Measurements from ENCODE around the gene JAML. TPM values are rescaled to one million over a fixed set of nuclear protein-coding genes. Genes with fewer than 3 reads are reported as not detected.
A peak's percentile ranks its signal among the peaks of the same experiment; 100 is the strongest.

JAML gene
- total RNA-seq, 1 experiment from 2014 or later: 5.4 TPM

DNA sequence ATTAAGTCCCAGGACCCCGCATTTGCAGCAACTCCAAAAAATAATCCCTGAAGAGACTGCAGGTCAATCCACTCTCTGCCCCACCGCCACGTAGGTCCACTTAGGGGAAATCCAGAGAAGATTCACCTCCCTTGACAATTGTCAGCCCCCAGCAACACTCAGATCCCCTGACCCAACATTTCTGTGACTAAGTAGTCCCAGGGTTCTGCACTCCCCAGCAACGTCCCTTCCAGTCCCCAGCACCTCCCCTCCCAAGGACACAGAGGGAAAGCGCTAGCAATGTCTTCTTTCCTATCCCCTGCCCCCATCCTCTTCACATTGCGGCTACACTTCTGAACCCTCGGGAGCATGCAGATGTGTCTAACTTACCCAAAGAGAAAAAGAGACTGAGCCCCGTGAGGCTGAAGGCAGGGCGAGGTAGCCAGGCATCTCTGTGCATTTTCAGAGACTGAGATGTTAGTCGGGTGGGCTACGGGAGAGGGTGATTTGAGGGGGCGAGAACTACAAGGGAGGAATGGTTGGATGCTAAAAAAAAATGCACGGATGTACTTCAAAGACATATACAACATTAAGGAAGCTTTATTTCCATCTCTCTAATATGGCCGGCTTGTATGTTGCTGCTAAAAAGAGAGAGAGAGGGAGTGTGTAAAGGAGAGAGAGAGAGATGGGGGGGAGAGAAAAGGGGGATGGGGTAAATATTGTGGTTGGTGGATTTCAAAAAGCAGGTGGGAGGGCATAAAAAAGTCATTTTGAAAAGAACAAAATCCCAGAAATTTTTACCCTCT lies 48.6 kb downstream of the JAML start, which contains the start of gene SCN2B:
TSS of gene SCN2B (minus strand) at position 647 of the 785 bp plus-strand sequence. CDS start at position 439, 208 bp downstream.
- no peaks in the 10 kb centered on the region for H3K9me2 ChIP-seq (replicated peaks; ENCODE audit: insufficient read depth, low read length)
- no peaks in the 10 kb centered on the region for H3K36me3 ChIP-seq (ENCODE audit: insufficient read depth, low read length)
- H3K9me3 ChIP-seq (ENCODE audit: low read length): no peaks in the 10 kb centered on the region
- H3K4me1 ChIP-seq (ENCODE audit: low read length): peaks cover 32% of the 10 kb centered on the region
- DNase-seq: peak; percentile 60
- no peaks in the 10 kb centered on the region for H3K27me3 ChIP-seq (ENCODE audit: low read length)
- H3K9ac ChIP-seq (ENCODE audit: low read length): peak within 1 kb of the TSS; percentile 66
- H3K4me2 ChIP-seq (ENCODE audit: low read depth, low read length, poor library complexity, severe bottlenecking): peak within 1 kb of the TSS; percentile 74
- H3K79me2 ChIP-seq (ENCODE audit: low read length): no peaks in the 10 kb centered on the region
- H4K20me1 ChIP-seq (ENCODE audit: insufficient read depth, low read depth, low read length): no peaks in the 10 kb centered on the region
- H2AFZ ChIP-seq (ENCODE audit: low read length): 0 out of 2 replicates have a peak within 1 kb of the TSS, but pooled peaks have one; percentile 60
- H3K4me3 ChIP-seq (ENCODE audit: low read length): peak within 1 kb of the TSS; percentile 63
- no peak within 1 kb of the TSS for H3K27ac ChIP-seq (ENCODE audit: low read length)

- no peaks in the 10 kb centered on the region for H3K36me3 ChIP-seq (ENCODE audit: insufficient read depth, low read length)
- no peaks in the 10 kb centered on the region for H4K20me1 ChIP-seq (ENCODE audit: insufficient read depth, low read depth, low read length)
- no peaks in the 10 kb centered on the region for H3K9me3 ChIP-seq (ENCODE audit: low read length)
- no peaks in the 10 kb centered on the region for H3K9me2 ChIP-seq (replicated peaks; ENCODE audit: insufficient read depth, low read length)
- peak overlapping the region; percentile 66 for H3K9ac ChIP-seq (ENCODE audit: low read length)
- peaks cover 27% of the 10 kb centered on the region for H3K4me1 ChIP-seq (ENCODE audit: low read length)
- no peak overlapping the region for H3K27ac ChIP-seq (ENCODE audit: low read length)
- H3K79me2 ChIP-seq (ENCODE audit: low read length): no peaks in the 10 kb centered on the region
- no peak for DNase-seq
- peak overlapping the region; percentile 74 for H3K4me2 ChIP-seq (ENCODE audit: low read depth, low read length, poor library complexity, severe bottlenecking)
- H3K27me3 ChIP-seq (ENCODE audit: low read length): no peaks in the 10 kb centered on the region
- H3K4me3 ChIP-seq (ENCODE audit: low read length): no peak overlapping the region; the same call in 1 of the 2 replicates
- peak overlapping the region; percentile 1; the same call in 1 of the 2 replicates for H2AFZ ChIP-seq (ENCODE audit: low read length)
These were observed 49.5 kb downstream of the JAML start for GRCh38 chr11:118175031-118175992.

DNA sequence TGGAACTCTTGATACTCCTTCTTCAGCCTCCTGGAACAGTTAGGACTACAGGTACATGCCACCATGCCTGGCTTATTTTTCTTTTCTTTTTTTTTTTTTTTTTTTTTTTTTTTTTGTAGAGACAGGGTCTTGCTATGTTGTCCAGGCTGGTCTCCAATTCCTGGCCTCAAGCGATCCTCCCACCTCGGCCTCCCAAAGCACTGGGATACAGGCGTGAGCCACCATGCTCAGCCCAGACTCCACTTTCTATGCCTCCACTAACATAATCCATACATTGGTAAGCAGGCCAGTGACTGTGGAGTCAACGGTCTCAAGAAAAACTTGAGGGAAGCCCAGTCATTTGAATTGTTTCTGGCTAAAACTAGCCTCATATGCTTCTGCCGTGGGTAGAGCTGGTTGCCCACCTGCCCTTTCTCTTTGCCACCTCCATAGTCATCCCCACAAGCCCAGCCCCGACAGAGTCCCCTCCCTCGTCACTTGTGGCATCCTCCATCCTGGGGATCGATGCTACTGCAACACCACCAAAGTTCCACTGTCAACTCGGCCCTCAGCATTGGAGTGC lies 50.7 kb downstream of the JAML start:
- no peak overlapping the region for H3K9ac ChIP-seq (ENCODE audit: low read length)
- H3K27ac ChIP-seq (ENCODE audit: low read length): no peak overlapping the region
- H3K9me2 ChIP-seq (replicated peaks; ENCODE audit: insufficient read depth, low read length): no peaks in the 10 kb centered on the region
- H3K27me3 ChIP-seq (ENCODE audit: low read length): no peaks in the 10 kb centered on the region
- no peak overlapping the region for H3K4me3 ChIP-seq (ENCODE audit: low read length)
- H3K36me3 ChIP-seq (ENCODE audit: insufficient read depth, low read length): no peaks in the 10 kb centered on the region
- H3K9me3 ChIP-seq (ENCODE audit: low read length): no peaks in the 10 kb centered on the region
- no peak for DNase-seq
- H3K4me1 ChIP-seq (ENCODE audit: low read length): peaks cover 20% of the 10 kb centered on the region
- H4K20me1 ChIP-seq (ENCODE audit: insufficient read depth, low read depth, low read length): no peaks in the 10 kb centered on the region
- H2AFZ ChIP-seq (ENCODE audit: low read length): no peak overlapping the region
- no peak overlapping the region for H3K4me2 ChIP-seq (ENCODE audit: low read depth, low read length, poor library complexity, severe bottlenecking)
- no peaks in the 10 kb centered on the region for H3K79me2 ChIP-seq (ENCODE audit: low read length)

GRCh38 chr11:118172356-118172755 lies 52.5 kb downstream of the JAML start:
- H3K9me2 ChIP-seq (replicated peaks; ENCODE audit: insufficient read depth, low read length): no peaks in the 10 kb centered on the region
- H3K4me3 ChIP-seq (ENCODE audit: low read length): no peak overlapping the region
- H3K9me3 ChIP-seq (ENCODE audit: low read length): no peaks in the 10 kb centered on the region
- H3K36me3 ChIP-seq (ENCODE audit: insufficient read depth, low read length): no peaks in the 10 kb centered on the region
- H3K27ac ChIP-seq (ENCODE audit: low read length): no peak overlapping the region
- DNase-seq: no peak
- peaks cover 20% of the 10 kb centered on the region for H3K4me1 ChIP-seq (ENCODE audit: low read length)
- no peaks in the 10 kb centered on the region for H3K27me3 ChIP-seq (ENCODE audit: low read length)
- no peaks in the 10 kb centered on the region for H4K20me1 ChIP-seq (ENCODE audit: insufficient read depth, low read depth, low read length)
- H3K9ac ChIP-seq (ENCODE audit: low read length): no peak overlapping the region
- H3K4me2 ChIP-seq (ENCODE audit: low read depth, low read length, poor library complexity, severe bottlenecking): no peak overlapping the region
- H2AFZ ChIP-seq (ENCODE audit: low read length): no peak overlapping the region
- H3K79me2 ChIP-seq (ENCODE audit: low read length): no peaks in the 10 kb centered on the region

DNA sequence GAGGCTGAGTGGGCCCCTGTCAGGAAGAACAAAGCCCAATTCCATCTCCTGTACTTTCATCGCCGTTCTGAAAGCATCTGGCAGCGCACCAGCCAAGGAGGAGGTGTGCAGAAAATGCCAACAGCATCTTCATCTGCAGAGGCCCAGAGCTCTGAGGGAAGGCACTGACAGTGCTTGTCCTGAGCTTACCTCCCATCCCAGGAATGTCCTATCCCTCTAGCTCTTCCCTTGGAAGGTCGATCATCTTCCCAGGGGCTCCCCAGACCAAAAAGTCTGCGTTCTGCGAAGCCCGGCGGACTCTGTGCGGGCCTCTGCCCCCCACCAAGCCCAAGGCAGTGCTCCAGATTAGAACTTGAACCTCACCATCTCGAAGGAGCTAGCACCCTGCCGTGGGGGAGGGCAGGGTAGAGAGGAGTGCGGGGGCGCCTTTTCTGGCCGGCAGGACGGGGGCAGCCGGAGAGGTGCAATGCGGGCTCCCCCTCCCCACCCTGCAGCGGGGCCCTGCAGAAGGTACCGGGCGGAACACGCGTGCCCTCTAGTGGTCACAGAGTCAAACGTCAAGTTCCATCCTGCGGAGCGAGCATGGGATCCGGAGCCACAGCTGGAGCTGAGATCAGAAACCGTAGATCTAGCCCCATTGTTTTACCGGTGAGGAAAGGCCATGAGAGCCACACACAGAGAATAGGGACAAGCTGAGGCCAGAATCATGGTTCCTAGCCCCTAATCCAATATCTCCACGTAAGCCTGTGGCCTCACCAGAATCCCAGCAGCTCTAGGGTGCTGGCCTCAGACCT lies 53.3 kb downstream of the JAML start:
- no peak overlapping the region for H2AFZ ChIP-seq (ENCODE audit: low read length)
- H3K9ac ChIP-seq (ENCODE audit: low read length): no peak overlapping the region
- no peak overlapping the region for H3K4me2 ChIP-seq (ENCODE audit: low read depth, low read length, poor library complexity, severe bottlenecking)

DNA sequence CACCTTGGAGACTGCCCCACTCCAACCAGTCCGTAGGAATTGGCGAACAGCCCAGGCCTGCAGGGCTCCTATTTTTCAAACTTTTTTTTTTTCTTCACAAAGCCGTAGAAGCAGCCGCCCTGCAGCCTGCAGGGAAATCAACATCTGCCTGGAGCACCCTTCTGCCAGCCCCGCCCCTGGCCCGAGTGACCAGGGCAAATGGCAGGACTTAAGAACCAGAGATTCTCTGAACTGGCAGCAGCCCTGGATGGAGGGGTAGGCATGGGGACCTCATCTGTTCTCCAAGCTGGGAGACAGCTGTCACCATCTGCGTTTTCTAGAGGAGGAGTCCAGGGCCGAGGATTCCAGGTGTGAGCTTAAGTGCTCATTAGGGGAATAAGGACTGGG lies 53.9 kb downstream of the JAML start:
- H2AFZ ChIP-seq (ENCODE audit: low read length): no peak overlapping the region
- no peaks in the 10 kb centered on the region for H3K36me3 ChIP-seq (ENCODE audit: insufficient read depth, low read length)
- DNase-seq: no peak
- H3K27me3 ChIP-seq (ENCODE audit: low read length): no peaks in the 10 kb centered on the region
- H3K4me1 ChIP-seq (ENCODE audit: low read length): peaks cover 13% of the 10 kb centered on the region
- no peak overlapping the region for H3K4me3 ChIP-seq (ENCODE audit: low read length)
- H4K20me1 ChIP-seq (ENCODE audit: insufficient read depth, low read depth, low read length): no peaks in the 10 kb centered on the region
- no peak overlapping the region for H3K9ac ChIP-seq (ENCODE audit: low read length)
- no peaks in the 10 kb centered on the region for H3K79me2 ChIP-seq (ENCODE audit: low read length)
- H3K9me2 ChIP-seq (replicated peaks; ENCODE audit: insufficient read depth, low read length): no peaks in the 10 kb centered on the region
- H3K27ac ChIP-seq (ENCODE audit: low read length): no peak overlapping the region
- no peaks in the 10 kb centered on the region for H3K9me3 ChIP-seq (ENCODE audit: low read length)
- H3K4me2 ChIP-seq (ENCODE audit: low read depth, low read length, poor library complexity, severe bottlenecking): no peak overlapping the region

More for the DNA sequence above, 53.3 kb downstream of the JAML start:
- H3K79me2 ChIP-seq (ENCODE audit: low read length): no peaks in the 10 kb centered on the region
- H3K4me3 ChIP-seq (ENCODE audit: low read length): no peak overlapping the region
- no peak overlapping the region for H3K27ac ChIP-seq (ENCODE audit: low read length)
- no peaks in the 10 kb centered on the region for H3K27me3 ChIP-seq (ENCODE audit: low read length)
- H3K4me1 ChIP-seq (ENCODE audit: low read length): peaks cover 19% of the 10 kb centered on the region
- peak; percentile 80 for DNase-seq
- no peaks in the 10 kb centered on the region for H4K20me1 ChIP-seq (ENCODE audit: insufficient read depth, low read depth, low read length)
- no peaks in the 10 kb centered on the region for H3K9me3 ChIP-seq (ENCODE audit: low read length)
- H3K9me2 ChIP-seq (replicated peaks; ENCODE audit: insufficient read depth, low read length): no peaks in the 10 kb centered on the region
- no peaks in the 10 kb centered on the region for H3K36me3 ChIP-seq (ENCODE audit: insufficient read depth, low read length)

DNA sequence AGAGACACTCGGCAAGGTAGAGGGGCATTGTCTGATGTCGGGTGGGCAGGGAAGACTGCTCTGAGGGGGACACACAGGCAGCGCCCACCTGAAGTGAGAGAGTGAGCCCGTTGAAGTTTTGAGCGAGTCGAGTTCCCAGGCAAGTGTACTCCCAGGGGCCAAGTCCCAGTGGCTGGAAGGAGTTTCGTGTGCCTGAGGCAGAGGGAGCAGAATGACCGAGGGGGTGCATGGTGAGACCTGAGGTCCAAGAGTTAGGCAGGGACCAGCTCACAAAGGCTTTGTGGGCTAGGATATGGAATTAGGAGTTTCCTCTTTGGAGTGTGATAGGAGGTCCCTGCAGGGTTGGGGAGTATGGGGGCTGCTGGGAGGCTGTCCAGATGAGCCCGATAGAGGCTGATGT lies 54.6 kb downstream of the JAML start:
- no peak overlapping the region for H3K9ac ChIP-seq (ENCODE audit: low read length)
- H4K20me1 ChIP-seq (ENCODE audit: insufficient read depth, low read depth, low read length): no peaks in the 10 kb centered on the region
- H2AFZ ChIP-seq (ENCODE audit: low read length): no peak overlapping the region
- H3K27ac ChIP-seq (ENCODE audit: low read length): no peak overlapping the region
- H3K9me2 ChIP-seq (replicated peaks; ENCODE audit: insufficient read depth, low read length): no peaks in the 10 kb centered on the region
- DNase-seq: no peak
- H3K9me3 ChIP-seq (ENCODE audit: low read length): no peaks in the 10 kb centered on the region
- no peaks in the 10 kb centered on the region for H3K79me2 ChIP-seq (ENCODE audit: low read length)
- H3K4me3 ChIP-seq (ENCODE audit: low read length): no peak overlapping the region
- H3K36me3 ChIP-seq (ENCODE audit: insufficient read depth, low read length): no peaks in the 10 kb centered on the region
- H3K27me3 ChIP-seq (ENCODE audit: low read length): no peaks in the 10 kb centered on the region
- no peak overlapping the region for H3K4me2 ChIP-seq (ENCODE audit: low read depth, low read length, poor library complexity, severe bottlenecking)
- peaks cover 7% of the 10 kb centered on the region for H3K4me1 ChIP-seq (ENCODE audit: low read length)
